H1 (cell line): Measurements from ENCODE around the gene PDLIM4.

Experiments used
- BCL11A ChIP-seq, 2 experiments: IDR thresholded peaks; one replicate each; pipeline ENCODE4 v1.6.1; 2011; ENCODE audit warnings: low read depth in 2 of 2, low read length in 2 of 2, mild to moderate bottlenecking in 2 of 2
- CBX5 ChIP-seq: fragments of 300-800, 300-1000 bp; sonication (generic); IDR thresholded peaks from 2 replicates; pipeline ENCODE4 v1.7.1; 2016; ENCODE audit warnings: antibody characterized with exemption, low read length, low read depth
- CTCF ChIP-seq, 3 experiments: IDR thresholded peaks; 1 replicate in 2 of 3; 2 replicates in 1 of 3; pipeline versions ENCODE4 v1.5.1 to v1.6.1; 2011; ENCODE audit warnings: low read length in 3 of 3, mild to moderate bottlenecking in 3 of 3, inconsistent platforms in 2 of 3, low read depth in 1 of 3, moderate library complexity in 1 of 3; ENCODE audit not compliant: insufficient read depth in 1 of 3; ENCODE audit errors: control extremely low read depth in 1 of 3
- JUND ChIP-seq: IDR thresholded peaks from 2 replicates; pipeline ENCODE4 v1.6.1; 2011; ENCODE audit warnings: mild to moderate bottlenecking, improper control_type of control experiment, low read length
- NRF1 ChIP-seq: IDR thresholded peaks from 2 replicates; pipeline ENCODE4 v1.6.1; 2011; ENCODE audit warnings: mild to moderate bottlenecking, low read depth, low read length, improper control_type of control experiment
- POLR2A ChIP-seq, 2 experiments: IDR thresholded peaks; 1 replicate in 1 of 2; 2 replicates in 1 of 2; pipeline ENCODE4 v1.6.1; 2011; ENCODE audit warnings: low read depth in 2 of 2, low read length in 2 of 2, mild to moderate bottlenecking in 2 of 2; ENCODE audit errors: control extremely low read depth in 1 of 2
- POLR2AphosphoS5 ChIP-seq: IDR thresholded peaks from 2 replicates; pipeline ENCODE4 v1.6.1; 2011; ENCODE audit warnings: low read depth, low read length
- RAD21 ChIP-seq, 2 experiments: IDR thresholded peaks in 1 of 2; conservative IDR thresholded peaks in 1 of 2; 2 replicates each; pipeline ENCODE4 v1.6.1; 2011; ENCODE audit warnings: low read depth in 2 of 2, low read length in 2 of 2, improper control_type of control experiment in 1 of 2, inconsistent platforms in 1 of 2, mild to moderate bottlenecking in 1 of 2, moderate library complexity in 1 of 2
- RXRA ChIP-seq: IDR thresholded peaks from 2 replicates; pipeline ENCODE4 v1.6.1; 2011; ENCODE audit warnings: low read depth, mild to moderate bottlenecking, low read length, moderate library complexity; ENCODE audit not compliant: insufficient read depth
- SIN3A ChIP-seq, 2 experiments: IDR thresholded peaks in 1 of 2; conservative IDR thresholded peaks in 1 of 2; 2 replicates each; pipeline ENCODE4 v1.6.1; 2011 to 2012; ENCODE audit warnings: low read length in 2 of 2, improper control_type of control experiment in 1 of 2, low read depth in 1 of 2, mild to moderate bottlenecking in 1 of 2
- SP1 ChIP-seq: IDR thresholded peaks from 2 replicates; pipeline ENCODE4 v1.6.1; 2011; ENCODE audit warnings: low read depth, low read length
- SUZ12 ChIP-seq: fragments of 200-600 bp; sonication (generic); IDR thresholded peaks from 2 replicates; pipeline ENCODE4 v1.6.1; 2012; ENCODE audit warnings: mild to moderate bottlenecking, inconsistent platforms, low read length, moderate library complexity, mixed read lengths

- TF ChIP-seq POLR2AphosphoS5, result no peak
- TF ChIP-seq CBX5, result no peak
- no peak for TF ChIP-seq RXRA
- TF ChIP-seq POLR2A (IDR thresholded peaks at IDR 0.05; ENCODE audit: control extremely low read depth in 1 of 2, low read depth in 2 of 2, low read length in 2 of 2), result no peak
- no peak for TF ChIP-seq CTCF (IDR thresholded peaks at IDR 0.05; ENCODE audit: control extremely low read depth in 1 of 3, insufficient read depth in 1 of 3, low read depth in 1 of 3, low read length in 3 of 3)
- TF ChIP-seq NRF1, result no peak
- TF ChIP-seq JUND, result no peak
- TF ChIP-seq RAD21 (IDR thresholded peaks at IDR 0.05 in 1 of 2, conservative IDR thresholded peaks at IDR 0.05 in 1 of 2; ENCODE audit: low read depth in 2 of 2, low read length in 2 of 2), result no peak
- TF ChIP-seq SP1, result no peak
- no peak for TF ChIP-seq BCL11A (IDR thresholded peaks at IDR 0.05; ENCODE audit: low read depth in 2 of 2, low read length in 2 of 2)
- TF ChIP-seq SUZ12, result no peak
- TF ChIP-seq SIN3A (conservative IDR thresholded peaks at IDR 0.05 in 1 of 2, IDR thresholded peaks at IDR 0.05 in 1 of 2; ENCODE audit: low read depth in 1 of 2, low read length in 2 of 2), result no peak
Measured at GRCh38 chr5:132258102-132259068, 889 bp downstream of the PDLIM4 start.
